MCF 10A (cell line): ENCODE data around the gene CYP51A1. TPM values are rescaled to one million over a fixed set of nuclear protein-coding genes. Genes with fewer than 3 reads are reported as not detected.

ENCODE experiments used
- BruUV-seq: library from RNA; stranded (reverse); fragments of 400-500 nt; replicated peaks from 2 replicates; lab custom pipeline; 2021; lab: Mats Ljungman, UMichigan
- CTCF ChIA-PET: fragments of 300-600 bp; sonication (Branson Sonifier 250); formaldehyde crosslinking; extraction: SDS; loops from one replicate; lab custom pipeline; 2021; ENCODE audit warnings: antibody characterized with exemption, inconsistent platforms; lab: Yijun Ruan, JAX
- POLR2A ChIA-PET: fragments of 300-600, 350-650 bp; sonication (Branson Sonifier 250); formaldehyde crosslinking; extraction: SDS; loops from one replicate; lab custom pipeline; 2020; ENCODE audit warnings: antibody characterized with exemption, inconsistent platforms; lab: Yijun Ruan, JAX
- DNase-seq: peaks from one replicate; pipeline ENCODE4 v3.0.0-alpha.2; 2018; ENCODE audit not compliant: unreplicated experiment
- H3K27ac Mint-ChIP-seq: one replicate; pipeline ENCODE4 v1.8.0; 2022; ENCODE audit warnings: mild to moderate bottlenecking, low read depth, mixed read lengths; ENCODE audit not compliant: unreplicated experiment
- H3K27me3 Mint-ChIP-seq: one replicate; pipeline ENCODE4 v1.8.0; 2022; ENCODE audit warnings: mixed read lengths; ENCODE audit not compliant: insufficient read depth, unreplicated experiment
- H3K36me3 Mint-ChIP-seq: one replicate; pipeline ENCODE4 v1.8.0; 2022; ENCODE audit warnings: mild to moderate bottlenecking, moderate library complexity, mixed read lengths; ENCODE audit not compliant: insufficient read depth, unreplicated experiment
- H3K4me1 Mint-ChIP-seq: one replicate; pipeline ENCODE4 v1.8.0; 2022; ENCODE audit warnings: mixed read lengths; ENCODE audit not compliant: insufficient read depth, unreplicated experiment
- H3K4me3 Mint-ChIP-seq: one replicate; pipeline ENCODE4 v1.8.0; 2022; ENCODE audit warnings: mild to moderate bottlenecking, moderate library complexity, mixed read lengths; ENCODE audit not compliant: unreplicated experiment
- H3K9me3 Mint-ChIP-seq: one replicate; pipeline ENCODE4 v1.8.0; 2022; ENCODE audit warnings: mixed read lengths; ENCODE audit not compliant: unreplicated experiment
- CTCF ChIP-seq: fragments of 200-600 bp; IDR thresholded peaks from one replicate; pipeline ENCODE4 v1.8.0; 2022; ENCODE audit warnings: antibody characterized with exemption, mild to moderate bottlenecking; ENCODE audit not compliant: unreplicated experiment
- intact Hi-C: fragments of 100-400 bp; cut with micrococcal nuclease; formaldehyde crosslinking; loops from 2 replicates; pipeline ENCODE4 v1.14.1; 2022
- total RNA-seq: library from RNA; stranded (reverse); gene quantifications from 2 replicates; pipeline ENCODE4 v1.2.3, GENCODE V29; 2022

Gene CYP51A1
- total RNA-seq, 1 experiment from 2014 or later = 148 TPM

- H3K36me3 Mint-ChIP-seq = peaks cover 49% of the 10 kb centered on the region
- intact Hi-C loops = no loop called here
- peaks cover 6% of the 10 kb centered on the region for H3K4me1 Mint-ChIP-seq
- no peak overlapping the region for H3K27ac Mint-ChIP-seq
- ChIA-PET POLR2A (interaction anchor here (0.5 to 1.0 kb wide), 2 partner anchors 17 to 123 kb away, joined by 3 to 5 read pairs; no protein-coding TSS in a partner anchor), CTCF (interaction anchor here (0.7 kb wide), 1 partner anchor 978 kb away, joined by 3 read pairs; no protein-coding TSS in a partner anchor)
- H3K27me3 Mint-ChIP-seq = no peaks in the 10 kb centered on the region
- no peaks in the 10 kb centered on the region for H3K9me3 Mint-ChIP-seq
- no peak for DNase-seq
- no peak overlapping the region for H3K4me3 Mint-ChIP-seq
- BruUV-seq = no TSS peak
- TF ChIP-seq CTCF = no peak
Observed at GRCh38 chr7:92064438-92065029, 69.7 kb downstream of the CYP51A1 start.

Other genes with a start within 250 kb of the CYP51A1 start
- 36.8 and 39.2 TPM in 2 replicates for gene AKAP9, start 193.6 kb downstream of the CYP51A1 start, total RNA-seq
- gene LRRD1, start 44.7 kb upstream of the CYP51A1 start, total RNA-seq = not detected in 2 replicates
- 38.9 and 41.3 TPM in 2 replicates for gene KRIT1, start 111.4 kb upstream of the CYP51A1 start, total RNA-seq
- 33.0 and 40.1 TPM in 2 replicates for gene ANKIB1, start 111.5 kb upstream of the CYP51A1 start, total RNA-seq